Suprapubic skin (tissue), 4 donors: ENCODE measurements around the gene SHF. TPM values are rescaled to one million over a fixed set of nuclear protein-coding genes. Genes with fewer than 3 reads are reported as not detected.
A peak's percentile ranks its signal among the peaks of the same experiment; 100 is the strongest.

Experiments
- DNase-seq, 2 donors: peaks; one replicate each; pipeline ENCODE4 v3.0.0-alpha.2; 2019; ENCODE audit warnings: low spot score in 2 of 2
- H3K27ac ChIP-seq: fragments of 200-600 bp; sonication (generic); one replicate; pipeline ENCODE4 v1.5.1; 2019
- H3K27me3 ChIP-seq: fragments of 200-600 bp; sonication (generic); one replicate; pipeline ENCODE4 v1.5.1; 2019
- H3K36me3 ChIP-seq: fragments of 200-600 bp; sonication (generic); one replicate; pipeline ENCODE4 v1.5.1; 2019
- H3K4me1 ChIP-seq: fragments of 200-600 bp; sonication (generic); one replicate; pipeline ENCODE4 v1.5.1; 2019
- H3K4me3 ChIP-seq: fragments of 200-600 bp; sonication (generic); one replicate; pipeline ENCODE4 v1.5.1; 2019; ENCODE audit warnings: mild to moderate bottlenecking
- H3K9me3 ChIP-seq: fragments of 200-600 bp; sonication (generic); one replicate; pipeline ENCODE4 v1.5.1; 2019
- CTCF ChIP-seq, 2 donors: fragments of 200-600 bp in 1 of 2; fragments of 450-650 bp in 1 of 2; sonication (generic) in 1 of 2; IDR thresholded peaks; one replicate each; pipeline ENCODE4 v1.5.1; 2016 to 2019; ENCODE audit warnings: antibody characterized with exemption in 2 of 2, mild to moderate bottlenecking in 1 of 2, moderate library complexity in 1 of 2
- EP300 ChIP-seq: sonication (generic); formaldehyde crosslinking; IDR thresholded peaks from one replicate; pipeline ENCODE4 v1.6.1; 2017; ENCODE audit warnings: antibody characterized with exemption
- POLR2A ChIP-seq, 2 donors: fragments of 450-650 bp; IDR thresholded peaks; one replicate each; pipeline ENCODE4 v1.6.1; 2017; ENCODE audit warnings: antibody characterized with exemption in 2 of 2, mild to moderate bottlenecking in 2 of 2, moderate library complexity in 2 of 2
- POLR2AphosphoS5 ChIP-seq, 3 donors: sonication (generic); formaldehyde crosslinking; IDR thresholded peaks; one replicate each; pipeline ENCODE4 v1.6.1; 2017; ENCODE audit warnings: antibody characterized with exemption in 3 of 3
- WGBS: methylation state at CpG from one replicate; pipeline ENCODE4 v1.1.5; 2018; 5-methylcytosine and 5-hydroxymethylcytosine counted together
- total RNA-seq, 4 donors: library from RNA; depleted of rRNA; stranded (reverse); fragments of >200 nt; gene quantifications; one replicate each; pipeline ENCODE4 v1.1.0, GENCODE V29; 2016

SHF gene
- total RNA-seq, 4 donors from 2014 or later = 5.4 to 11.9 (median 8.6) TPM

- no peaks in the 10 kb centered on the region for H3K9me3 ChIP-seq
- H3K27ac ChIP-seq = no peak overlapping the region
- WGBS = 78% methylated on average over 12 of the region's 12 CpGs
- peaks cover 14% of the 10 kb centered on the region for H3K4me1 ChIP-seq
- H3K36me3 ChIP-seq = peaks cover 33% of the 10 kb centered on the region
- H3K27me3 ChIP-seq = no peaks in the 10 kb centered on the region
- DNase-seq = no peak
- no peak for TF ChIP-seq POLR2AphosphoS5 (IDR thresholded peaks at IDR 0.05)
- no peak for TF ChIP-seq POLR2A (IDR thresholded peaks at IDR 0.05)
- H3K4me3 ChIP-seq = no peak overlapping the region
Observed at GRCh38 chr15:45148076-45149059, 39.4 kb downstream of the SHF start.

- Histone ChIP-seq H3K9me3 (no peaks in the 10 kb centered on the region), H3K36me3 (peaks cover 37% of the 10 kb centered on the region), H3K27ac (no peak overlapping the region), H3K27me3 (no peaks in the 10 kb centered on the region), H3K4me3 (no peak overlapping the region), H3K4me1 (peaks cover 14% of the 10 kb centered on the region)
- TF ChIP-seq POLR2A (IDR thresholded peaks at IDR 0.05) (no peak), EP300 (no peak), POLR2AphosphoS5 (IDR thresholded peaks at IDR 0.05) (no peak)
- no peak for DNase-seq
- WGBS = 97% methylated on average over 6 of the region's 7 CpGs
Observed at GRCh38 chr15:45147606-45148005, 40.2 kb downstream of the SHF start.

GRCh38 chr15:45146405-45146804 lies 41.4 kb downstream of the SHF start:
- TF ChIP-seq POLR2A (IDR thresholded peaks at IDR 0.05) = no peak
- peak in 2 of 3 donors; percentile 1 to 48 for TF ChIP-seq POLR2AphosphoS5 (IDR thresholded peaks at IDR 0.05)
- TF ChIP-seq CTCF (IDR thresholded peaks at IDR 0.05) = no peak
- TF ChIP-seq EP300 = no peak
- no peak for DNase-seq
- Histone ChIP-seq H3K27me3 (no peaks in the 10 kb centered on the region), H3K4me1 (peaks cover 14% of the 10 kb centered on the region), H3K9me3 (no peaks in the 10 kb centered on the region), H3K4me3 (no peak overlapping the region), H3K27ac (peak overlapping the region; percentile 48), H3K36me3 (peaks cover 30% of the 10 kb centered on the region)
- 60% methylated on average over 2 of the region's 4 CpGs for WGBS

- H3K27ac ChIP-seq = no peak overlapping the region
- H3K27me3 ChIP-seq = no peaks in the 10 kb centered on the region
- H3K36me3 ChIP-seq = peaks cover 30% of the 10 kb centered on the region
- H3K9me3 ChIP-seq = no peaks in the 10 kb centered on the region
- no peak for TF ChIP-seq EP300
- no peak for TF ChIP-seq POLR2AphosphoS5 (IDR thresholded peaks at IDR 0.05)
- TF ChIP-seq CTCF (IDR thresholded peaks at IDR 0.05) = no peak
- TF ChIP-seq POLR2A (IDR thresholded peaks at IDR 0.05) = no peak
- no peak overlapping the region for H3K4me3 ChIP-seq
- WGBS = 93% methylated on average over 7 of the region's 9 CpGs
- no peak for DNase-seq
- H3K4me1 ChIP-seq = peaks cover 14% of the 10 kb centered on the region
Observed at GRCh38 chr15:45144775-45145174, 43.0 kb downstream of the SHF start.

GRCh38 chr15:45143946-45144345 lies 43.8 kb downstream of the SHF start:
- DNase-seq = no peak
- peaks cover 14% of the 10 kb centered on the region for H3K4me1 ChIP-seq
- H3K4me3 ChIP-seq = no peak overlapping the region
- peaks cover 37% of the 10 kb centered on the region for H3K36me3 ChIP-seq
- WGBS = 73% methylated on average over 4 of the region's 11 CpGs
- TF ChIP-seq POLR2A (IDR thresholded peaks at IDR 0.05) (no peak), CTCF (IDR thresholded peaks at IDR 0.05) (no peak), EP300 (no peak), POLR2AphosphoS5 (IDR thresholded peaks at IDR 0.05) (no peak)
- no peaks in the 10 kb centered on the region for H3K9me3 ChIP-seq
- no peak overlapping the region for H3K27ac ChIP-seq
- no peaks in the 10 kb centered on the region for H3K27me3 ChIP-seq

- no peak for TF ChIP-seq POLR2A (IDR thresholded peaks at IDR 0.05)
- no peak for TF ChIP-seq POLR2AphosphoS5 (IDR thresholded peaks at IDR 0.05)
- no peak for TF ChIP-seq EP300
- no peak for TF ChIP-seq CTCF (IDR thresholded peaks at IDR 0.05)
- H3K27me3 ChIP-seq = no peaks in the 10 kb centered on the region
- peaks cover 14% of the 10 kb centered on the region for H3K4me1 ChIP-seq
- DNase-seq = no peak
- 75% methylated on average over 7 of the region's 7 CpGs for WGBS
- peaks cover 43% of the 10 kb centered on the region for H3K36me3 ChIP-seq
- H3K4me3 ChIP-seq = no peak overlapping the region
- no peak overlapping the region for H3K27ac ChIP-seq
- no peaks in the 10 kb centered on the region for H3K9me3 ChIP-seq
Observed at GRCh38 chr15:45143056-45143455, 44.7 kb downstream of the SHF start.
